ENCODE data around the gene SERPINB6. TPM values are rescaled to one million over a fixed set of nuclear protein-coding genes. Genes with fewer than 3 reads are reported as not detected.
A peak's percentile ranks its signal among the peaks of the same experiment; 100 is the strongest.

SERPINB6 gene
- total and polyA plus RNA-seq, 9 of the 15 experiments (the other 6 are each of a cell fraction or from before 2014, with no cell fraction given) = 86.6 to 211 (median 143) TPM

GRCh38 chr6:2953098-2953497 lies 18.3 kb downstream of the SERPINB6 start (continued):
- TF ChIP-seq ID3 (CRISPR knock-in tag; IDR thresholded peaks at IDR 0.05) (no peak), ID3 (tag; IDR thresholded peaks at IDR 0.05) (peak; percentile 7; the same call in 1 of the 2 replicates), BRCA1 (IDR thresholded peaks at IDR 0.05) (no peak), BRCA1 (CRISPR knock-in tag; IDR thresholded peaks at IDR 0.05) (no peak), ETV1 (tag; conservative IDR thresholded peaks at IDR 0.05; ENCODE audit: low read depth) (no peak), SMARCB1 (IDR thresholded peaks at IDR 0.05; ENCODE audit: insufficient read length, low read depth) (no peak), ERF (CRISPR knock-in tag; IDR thresholded peaks at IDR 0.05) (no peak)
- TF ChIP-seq, protein P1, sequence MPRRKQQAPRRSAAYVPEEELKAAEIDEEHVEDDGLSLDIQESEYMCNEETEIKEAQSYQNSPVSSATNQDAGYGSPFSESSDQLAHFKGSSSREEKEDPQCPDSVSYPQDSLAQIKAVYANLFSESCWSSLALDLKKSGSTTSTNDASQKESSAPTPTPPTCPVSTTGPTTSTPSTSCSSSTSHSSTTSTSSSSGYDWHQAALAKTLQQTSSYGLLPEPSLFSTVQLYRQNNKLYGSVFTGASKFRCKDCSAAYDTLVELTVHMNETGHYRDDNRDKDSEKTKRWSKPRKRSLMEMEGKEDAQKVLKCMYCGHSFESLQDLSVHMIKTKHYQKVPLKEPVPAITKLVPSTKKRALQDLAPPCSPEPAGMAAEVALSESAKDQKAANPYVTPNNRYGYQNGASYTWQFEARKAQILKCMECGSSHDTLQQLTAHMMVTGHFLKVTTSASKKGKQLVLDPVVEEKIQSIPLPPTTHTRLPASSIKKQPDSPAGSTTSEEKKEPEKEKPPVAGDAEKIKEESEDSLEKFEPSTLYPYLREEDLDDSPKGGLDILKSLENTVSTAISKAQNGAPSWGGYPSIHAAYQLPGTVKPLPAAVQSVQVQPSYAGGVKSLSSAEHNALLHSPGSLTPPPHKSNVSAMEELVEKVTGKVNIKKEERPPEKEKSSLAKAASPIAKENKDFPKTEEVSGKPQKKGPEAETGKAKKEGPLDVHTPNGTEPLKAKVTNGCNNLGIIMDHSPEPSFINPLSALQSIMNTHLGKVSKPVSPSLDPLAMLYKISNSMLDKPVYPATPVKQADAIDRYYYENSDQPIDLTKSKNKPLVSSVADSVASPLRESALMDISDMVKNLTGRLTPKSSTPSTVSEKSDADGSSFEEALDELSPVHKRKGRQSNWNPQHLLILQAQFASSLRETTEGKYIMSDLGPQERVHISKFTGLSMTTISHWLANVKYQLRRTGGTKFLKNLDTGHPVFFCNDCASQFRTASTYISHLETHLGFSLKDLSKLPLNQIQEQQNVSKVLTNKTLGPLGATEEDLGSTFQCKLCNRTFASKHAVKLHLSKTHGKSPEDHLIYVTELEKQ (CRISPR knock-in tag; IDR thresholded peaks at IDR 0.05) = no peak

Data from K562 (cell line).